Measurements from ENCODE around the gene ZNF185.

ZNF185 gene

GRCh38 chrX:152946681-152947080, 48.8 kb downstream of the ZNF185 start:
- no peaks in the 10 kb centered on the region for H3K36me3 ChIP-seq (ENCODE audit: insufficient read depth, low read length)
- no peak overlapping the region for H2AFZ ChIP-seq (ENCODE audit: low read depth, low read length)
- DNase-seq (no peak), ATAC-seq (ENCODE audit: insufficient read depth, low read depth) (no peak)
- H3K27me3 ChIP-seq (ENCODE audit: insufficient read depth, low read length, poor library complexity): no peaks in the 10 kb centered on the region
- no peaks in the 10 kb centered on the region for H3K9me3 ChIP-seq (ENCODE audit: insufficient read depth, low read length, severe bottlenecking)
- no peaks in the 10 kb centered on the region for H3K79me2 ChIP-seq (ENCODE audit: insufficient read depth, low read length)
- TF ChIP-seq EZH2 (IDR thresholded peaks at IDR 0.05; ENCODE audit: borderline replicate concordance, low read depth, low read length, severe bottlenecking) (no peak), CTCF (IDR thresholded peaks at IDR 0.05; ENCODE audit: borderline replicate concordance, extremely low read depth, low read length, poor library complexity, severe bottlenecking) (no peak)
- H4K20me1 ChIP-seq (ENCODE audit: insufficient read depth, low read length): no peaks in the 10 kb centered on the region
- no peak overlapping the region for H3K4me2 ChIP-seq (ENCODE audit: insufficient read depth, low read length)
- H3K4me1 ChIP-seq (ENCODE audit: insufficient read depth, low read length): peaks cover 10% of the 10 kb centered on the region
- H3K4me3 ChIP-seq (ENCODE audit: low read depth in 1 of 2, low read length in 2 of 2): no peak overlapping the region
- H3K27ac ChIP-seq (ENCODE audit: low read length): no peak overlapping the region
- H3K9ac ChIP-seq (ENCODE audit: low read depth, low read length): no peak overlapping the region
